GM18867 (cell line): Measurements from ENCODE around the gene CMA1.
"Not testable (repeated sequence)": the region's sequence is repeated elsewhere in the genome, so short reads cannot be mapped to it uniquely, and the experiment has no call there.

Experiments used
- ATAC-seq: cut with Tn5 transposase; IDR thresholded peaks from one replicate; pipeline ENCODE4 v1.9.1; 2021; ENCODE audit warnings: mild to moderate bottlenecking, moderate library complexity; ENCODE audit not compliant: unreplicated experiment

Gene CMA1

DNA sequence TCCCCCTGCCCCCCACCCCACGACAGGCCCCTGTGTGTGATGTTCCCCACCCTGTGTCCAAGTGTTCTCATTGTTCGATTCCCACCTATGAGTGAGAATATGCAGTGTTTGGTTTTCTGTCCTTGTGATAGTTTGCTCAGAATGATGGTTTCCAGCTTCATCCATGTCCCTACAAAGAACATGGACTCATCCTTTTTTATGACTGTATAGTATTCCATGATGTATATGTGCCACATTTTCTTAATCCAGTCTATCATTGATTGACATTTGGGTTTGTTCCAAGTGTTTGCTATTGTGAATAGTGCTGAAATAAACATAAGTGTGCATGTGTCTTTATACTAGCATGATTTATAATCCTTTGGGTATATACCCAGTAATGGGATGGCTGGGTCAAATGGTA lies 37.6 kb downstream of the CMA1 start:
- ATAC-seq: not testable (repeated sequence)

DNA sequence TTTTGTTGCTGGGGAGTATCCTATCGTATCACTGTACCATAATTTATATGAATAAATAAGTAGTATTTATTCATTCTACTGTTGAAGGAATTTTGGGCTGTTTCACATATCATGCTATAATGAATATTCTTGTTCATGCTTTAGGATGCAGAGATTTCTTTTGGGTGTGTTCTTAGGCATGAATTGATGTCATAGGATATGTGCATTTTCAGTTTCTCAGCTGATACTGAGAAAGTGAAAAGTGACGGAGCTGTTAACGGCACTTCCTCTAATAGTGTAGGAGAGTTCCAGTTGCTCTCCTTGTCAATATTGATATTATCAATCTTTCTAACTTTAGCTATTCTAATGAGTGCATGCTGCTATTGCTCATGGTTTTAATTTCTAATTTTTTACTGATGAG lies 42.3 kb downstream of the CMA1 start:
- no peak for ATAC-seq

DNA sequence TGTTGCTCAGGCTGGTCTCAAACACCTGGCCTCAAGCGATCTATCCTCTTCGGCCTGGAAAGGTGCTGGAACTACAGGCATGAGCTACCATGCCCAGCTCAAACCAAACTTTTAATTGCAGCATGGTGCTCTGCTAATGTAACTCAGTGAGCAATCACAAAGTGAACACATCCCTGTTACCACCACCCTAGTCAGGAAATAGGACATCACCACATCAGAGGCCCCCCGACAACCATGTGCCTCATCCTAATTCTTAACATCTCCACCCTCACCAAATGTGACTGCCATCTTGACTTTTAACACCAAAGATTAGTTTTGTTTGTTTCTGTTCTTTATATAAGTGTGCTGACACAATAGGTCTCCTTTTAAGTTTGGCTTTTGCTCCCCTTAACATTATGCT lies 42.7 kb downstream of the CMA1 start:
- ATAC-seq: no peak

DNA sequence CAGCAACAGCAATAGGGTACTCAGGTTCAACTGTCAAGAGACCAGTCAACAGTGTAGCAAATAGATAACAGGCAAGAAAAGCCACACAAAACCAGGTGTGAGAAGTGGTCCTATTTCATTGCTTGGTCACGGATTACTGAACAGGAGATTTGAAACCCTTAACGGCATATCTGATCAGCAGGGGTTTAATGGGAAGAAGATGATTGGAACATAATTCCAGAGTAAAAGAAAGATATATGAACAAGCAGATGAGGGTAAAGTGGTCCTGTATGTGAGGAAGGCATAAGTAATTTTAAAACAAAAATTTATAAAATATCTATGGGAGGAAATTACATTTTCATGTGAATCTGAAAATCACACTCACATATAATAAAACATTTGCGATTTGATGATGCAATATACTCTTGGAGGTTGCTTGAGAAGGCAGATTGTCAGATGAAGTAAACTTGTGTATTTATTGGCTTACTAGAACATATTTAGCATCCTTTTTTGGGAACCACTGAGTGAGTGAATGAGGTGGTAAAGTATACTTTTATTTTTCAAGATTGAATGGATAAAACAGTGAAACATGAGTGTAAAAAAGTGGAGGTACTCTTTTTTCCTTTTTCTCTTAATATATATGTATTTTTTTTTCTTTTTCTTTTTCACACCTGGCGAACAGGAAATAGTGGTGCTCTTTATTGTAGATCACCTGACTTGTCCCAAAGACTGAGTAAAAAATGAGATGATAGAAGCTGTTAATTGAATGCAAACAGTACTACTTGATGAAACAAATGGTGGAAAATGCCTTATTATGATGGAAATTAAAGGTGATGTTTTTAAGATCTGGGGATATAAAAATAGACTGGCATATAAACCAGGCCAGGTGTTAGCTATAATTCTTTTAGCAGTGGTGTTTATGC lies 43.9 kb downstream of the CMA1 start:
- no peak for ATAC-seq

DNA sequence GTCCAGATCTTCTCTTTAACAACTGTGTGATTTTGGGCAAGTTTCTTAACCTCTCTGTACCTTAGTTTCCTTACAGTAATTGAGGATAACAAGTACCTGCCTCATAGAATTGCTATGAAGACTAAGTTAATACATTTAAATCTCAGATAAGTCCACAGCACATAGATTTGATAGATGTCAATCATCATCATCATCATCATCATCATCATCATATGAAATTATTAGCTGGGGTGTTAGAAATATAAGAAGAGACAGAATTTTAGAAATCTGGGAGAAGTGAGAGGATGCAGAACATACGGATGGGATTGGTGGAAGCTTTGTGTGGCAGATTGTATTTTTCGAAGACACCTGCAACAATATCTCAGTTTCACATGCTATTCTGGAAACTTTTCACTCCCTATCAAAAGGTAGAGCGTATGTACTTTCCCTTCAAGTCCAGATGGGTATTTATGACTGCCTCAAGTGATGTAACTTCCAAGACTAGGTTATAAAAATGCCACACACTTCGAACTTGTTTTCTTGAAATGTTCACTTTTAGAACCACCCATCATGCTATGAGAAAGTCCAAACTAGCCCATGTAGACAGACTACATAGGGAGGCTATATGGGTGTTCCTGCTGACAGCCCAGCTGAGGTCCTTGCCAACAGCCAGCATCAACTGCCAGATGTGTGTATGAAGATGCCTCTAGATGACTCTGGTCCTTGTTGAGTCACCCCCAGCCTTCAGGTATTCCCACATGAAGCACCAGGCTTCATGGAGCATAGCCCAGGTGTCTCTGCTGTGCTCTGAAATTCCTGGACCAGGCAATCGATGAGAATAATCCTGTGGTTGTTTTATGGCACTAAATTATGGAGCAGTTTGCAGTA lies 44.8 kb downstream of the CMA1 start:
- ATAC-seq: peak; percentile 69

DNA sequence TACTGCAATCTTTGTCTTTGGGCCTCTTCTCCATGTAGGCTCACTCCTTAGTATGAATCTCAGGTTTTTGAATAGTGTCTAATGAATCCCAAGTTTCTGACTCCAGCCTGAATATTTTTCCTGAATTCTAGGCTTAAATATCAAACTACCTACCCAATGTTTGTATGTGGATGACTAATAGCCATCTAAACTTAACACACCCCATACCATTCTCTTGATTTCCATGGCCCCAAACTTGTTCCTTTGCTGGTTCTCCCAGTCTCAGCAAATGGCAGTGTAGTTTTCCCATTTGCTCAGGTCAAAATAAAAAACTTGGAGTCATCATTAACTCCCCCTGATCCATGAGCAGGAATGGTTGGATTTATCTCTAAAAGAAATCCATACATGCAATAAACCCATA lies 46.7 kb downstream of the CMA1 start:
- ATAC-seq: no peak

DNA sequence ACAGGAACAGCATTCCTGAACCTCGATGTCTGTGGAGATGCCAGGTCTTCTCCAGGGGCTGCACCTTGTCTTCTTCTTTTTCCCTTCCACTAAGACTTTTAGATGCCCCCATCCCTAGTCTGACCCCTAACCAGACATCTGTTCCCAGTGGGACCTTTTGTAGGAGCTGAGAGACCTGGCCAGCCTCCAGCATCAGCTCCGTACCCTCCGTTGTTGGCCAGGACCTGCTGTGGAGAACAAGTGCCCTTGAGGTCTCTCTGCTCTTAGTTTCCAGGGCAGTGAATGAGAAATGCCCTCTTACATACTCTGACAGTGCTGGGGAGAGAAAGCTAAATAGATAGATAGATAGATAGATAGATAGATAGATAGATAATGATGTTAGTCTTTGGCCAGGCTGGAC lies 48.7 kb downstream of the CMA1 start:
- no peak for ATAC-seq

DNA sequence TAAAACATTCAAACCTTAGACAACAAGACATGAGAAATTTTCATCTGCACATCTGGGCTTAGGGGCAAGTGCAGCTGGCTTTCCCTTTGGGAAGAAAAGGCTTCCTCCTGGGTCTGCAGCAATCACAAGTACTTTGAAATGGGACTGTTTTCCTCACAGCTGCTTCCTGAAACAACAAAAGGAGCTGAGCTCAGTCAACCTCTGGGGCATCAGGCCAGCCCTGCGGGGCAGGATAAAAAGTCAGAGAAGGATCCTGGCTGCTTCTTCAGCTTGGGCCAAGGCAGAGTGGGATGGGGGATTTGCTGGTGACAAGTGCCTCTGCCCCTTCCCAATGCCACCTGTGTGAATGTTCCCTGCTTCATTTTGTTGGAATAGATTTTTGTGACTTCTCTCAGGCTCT lies 49.3 kb downstream of the CMA1 start:
- no peak for ATAC-seq

DNA sequence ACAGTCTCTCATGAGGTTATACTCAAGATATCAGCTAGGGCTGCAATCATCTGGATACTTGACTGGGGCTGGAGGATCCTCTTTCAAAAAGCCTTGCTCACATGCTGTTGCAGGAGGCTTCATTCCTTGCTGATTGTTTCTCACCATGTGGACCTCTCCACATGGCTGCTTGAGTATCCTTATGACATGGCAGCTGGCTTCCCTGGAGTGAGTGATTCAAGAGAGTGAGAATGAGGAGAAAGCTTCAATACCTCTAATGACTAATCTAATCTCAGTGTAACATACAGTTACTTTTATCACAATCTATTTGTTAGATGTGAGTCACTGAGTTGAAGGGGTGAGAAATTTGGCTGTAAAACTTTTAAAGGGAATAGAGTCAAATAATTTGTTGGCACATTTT lies 51.1 kb downstream of the CMA1 start:
- ATAC-seq: no peak
